Left colon (tissue), 2 donors: ENCODE measurements around the gene SERPINB3. TPM values are rescaled to one million over a fixed set of nuclear protein-coding genes. Genes with fewer than 3 reads are reported as not detected.
"Not testable (repeated sequence)": the region's sequence is repeated elsewhere in the genome, so short reads cannot be mapped to it uniquely, and the experiment has no call there.

Experiments used
- ATAC-seq: fragments of 200-7000 bp; cut with Tn5 transposase; one replicate; pipeline ENCODE4 v1.9.1; 2020; ENCODE audit warnings: mild to moderate bottlenecking, moderate library complexity
- DNase-seq, 2 donors: peaks; one replicate each; pipeline ENCODE4 v3.0.0-alpha.2; 2020
- intact Hi-C, 2 donors: fragments of 100-400 bp; cut with DNase I in 1 of 2; cut with micrococcal nuclease in 1 of 2; formaldehyde crosslinking; loops; one replicate each; pipeline versions ENCODE4 v1.11.2 to v1.14.0; 2022; cut with DNase I, micrococcal nuclease
- total RNA-seq, 2 donors: library from RNA; stranded (reverse); fragmentation: NEBNext Ultra II Directional; extraction: Animal tissue kit (Norgen Biotek cat#: 25700); gene quantifications; one replicate each; pipeline ENCODE4 v1.2.1, GENCODE V29; 2021
- donor health status: DM: no; HTN: no; CAD: no.
- donor health status: DM: yes; HTN: yes; CAD: no.

Gene SERPINB3
- total RNA-seq, 2 donors from 2014 or later = not detected

DNA sequence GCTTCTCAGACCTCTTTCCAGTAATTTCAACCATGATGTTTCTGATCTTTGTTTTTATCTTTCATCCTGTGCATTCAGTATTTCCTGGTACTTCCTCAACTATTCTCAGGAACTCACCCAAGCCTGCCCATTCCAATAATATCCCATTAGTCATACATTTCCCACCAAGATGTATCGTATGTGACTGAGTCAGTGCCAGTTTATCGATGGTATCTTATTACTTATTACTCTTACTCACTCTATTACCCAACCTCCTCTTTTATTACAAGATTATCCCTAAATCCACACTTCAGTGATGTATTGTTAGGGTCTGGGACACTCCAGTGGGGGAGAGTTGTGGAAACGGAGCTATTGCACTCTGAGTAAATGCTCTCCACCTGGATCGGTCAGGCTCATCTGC is 2.8 kb downstream of the SERPINB3 start:
- intact Hi-C loops, ATAC-seq, DNase-seq: not testable (repeated sequence)

DNA sequence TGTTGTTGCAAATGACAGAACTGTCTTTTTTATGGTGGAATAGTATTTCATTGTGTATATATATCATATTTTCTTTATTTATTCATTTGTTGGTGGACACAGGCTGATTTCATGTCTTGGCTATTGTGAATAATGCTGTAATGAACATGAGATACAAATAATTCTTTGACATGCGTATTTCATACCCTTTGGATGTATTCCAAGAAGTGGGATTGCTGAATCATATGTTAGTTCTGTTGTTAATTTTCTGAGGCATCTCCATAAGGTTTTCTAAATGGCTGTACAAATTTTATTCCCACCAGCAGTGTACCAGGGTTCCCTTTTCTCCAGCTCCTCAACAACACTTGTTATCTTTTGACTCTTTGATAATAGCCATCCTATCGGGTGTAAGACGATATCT is 11.4 kb downstream of the SERPINB3 start:
- ATAC-seq, intact Hi-C loops, DNase-seq: not testable (repeated sequence)

DNA sequence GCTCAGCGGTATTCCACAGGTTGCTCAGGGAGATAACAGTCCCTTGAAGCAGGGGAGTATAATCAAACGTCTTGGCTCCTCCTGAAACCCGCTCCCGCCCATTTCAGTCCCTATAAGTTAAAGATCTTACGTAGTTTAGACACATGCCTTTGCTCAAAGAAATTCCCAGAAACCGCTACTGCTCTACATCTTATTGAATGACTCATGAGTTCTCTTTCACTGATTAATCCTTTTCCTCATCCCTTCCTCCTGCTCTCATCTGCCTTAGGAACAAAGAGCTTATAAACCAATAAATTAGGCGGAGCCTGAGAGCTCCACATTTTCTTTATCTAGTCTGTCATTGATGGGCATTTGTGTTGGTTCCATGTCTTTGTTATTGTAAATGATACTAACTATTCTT is 13.5 kb downstream of the SERPINB3 start:
- DNase-seq = no peak
- intact Hi-C loops = no loop called here
- ATAC-seq = no peak

DNA sequence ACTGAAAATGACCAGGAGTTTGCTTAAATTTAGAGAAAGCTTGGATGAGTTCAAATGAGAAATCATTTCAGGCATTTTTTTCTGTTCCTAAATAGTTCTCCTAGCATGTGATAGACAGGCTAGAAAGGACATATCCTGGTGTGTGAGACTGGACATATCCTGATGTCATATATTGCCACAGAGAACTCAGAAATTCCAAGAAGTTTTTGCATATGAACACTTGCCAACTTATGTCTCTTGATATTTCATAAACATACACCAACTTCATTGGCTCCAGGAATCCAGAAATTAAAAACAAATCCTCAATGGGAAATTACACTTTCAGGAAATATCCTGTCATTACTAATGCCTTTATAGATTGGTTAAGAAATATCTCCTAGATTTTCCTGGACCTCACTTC is 14.8 kb downstream of the SERPINB3 start:
- DNase-seq = no peak
- ATAC-seq = no peak
- intact Hi-C loops = no loop called here

DNA sequence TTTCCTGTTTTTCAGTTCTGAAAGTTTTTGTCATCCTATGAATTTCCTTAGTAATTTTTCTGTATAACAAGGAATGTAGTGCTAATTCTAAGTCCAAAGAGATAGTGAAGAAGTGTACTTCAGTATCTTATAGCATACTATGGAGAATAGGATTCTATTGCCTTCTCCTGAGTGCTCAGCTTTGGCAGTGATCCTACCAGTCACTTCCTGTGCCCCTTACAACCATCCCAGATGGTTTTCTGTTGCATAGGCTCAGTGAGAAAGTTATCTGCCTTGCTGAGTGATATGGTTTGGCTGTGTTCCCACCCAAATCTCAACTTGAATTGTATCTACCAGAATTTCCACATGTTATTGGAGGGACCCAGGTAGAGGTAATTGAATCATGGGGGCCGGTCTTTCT is 17.0 kb downstream of the SERPINB3 start:
- ATAC-seq, DNase-seq, intact Hi-C loops: not testable (repeated sequence)

DNA sequence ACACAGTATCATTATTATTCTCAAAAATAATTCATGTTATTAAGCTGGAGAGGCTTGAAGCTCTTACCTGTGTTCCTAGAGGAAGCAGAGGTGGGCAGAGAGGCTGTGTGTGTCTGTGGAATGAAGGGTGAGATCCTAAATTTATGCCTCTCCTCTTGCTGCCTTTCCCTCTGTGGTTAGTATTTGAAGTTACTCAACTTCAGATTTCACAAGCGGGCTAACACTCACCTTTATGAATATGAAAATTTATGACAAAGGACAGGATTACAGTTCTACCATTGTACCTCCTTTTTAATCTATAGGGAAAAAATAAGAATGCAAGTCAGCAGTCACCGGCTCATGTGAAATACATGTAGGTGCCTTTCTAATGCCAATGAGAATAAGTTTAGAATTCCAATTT is 17.6 kb downstream of the SERPINB3 start, which contains the start of gene SERPINB4:
Gene SERPINB4 (minus strand): TSS at position 115 of the 400 bp plus-strand sequence. CDS start 679 bp downstream, outside the sequence.
- intact Hi-C loops, ATAC-seq, DNase-seq: not testable (repeated sequence)

DNA sequence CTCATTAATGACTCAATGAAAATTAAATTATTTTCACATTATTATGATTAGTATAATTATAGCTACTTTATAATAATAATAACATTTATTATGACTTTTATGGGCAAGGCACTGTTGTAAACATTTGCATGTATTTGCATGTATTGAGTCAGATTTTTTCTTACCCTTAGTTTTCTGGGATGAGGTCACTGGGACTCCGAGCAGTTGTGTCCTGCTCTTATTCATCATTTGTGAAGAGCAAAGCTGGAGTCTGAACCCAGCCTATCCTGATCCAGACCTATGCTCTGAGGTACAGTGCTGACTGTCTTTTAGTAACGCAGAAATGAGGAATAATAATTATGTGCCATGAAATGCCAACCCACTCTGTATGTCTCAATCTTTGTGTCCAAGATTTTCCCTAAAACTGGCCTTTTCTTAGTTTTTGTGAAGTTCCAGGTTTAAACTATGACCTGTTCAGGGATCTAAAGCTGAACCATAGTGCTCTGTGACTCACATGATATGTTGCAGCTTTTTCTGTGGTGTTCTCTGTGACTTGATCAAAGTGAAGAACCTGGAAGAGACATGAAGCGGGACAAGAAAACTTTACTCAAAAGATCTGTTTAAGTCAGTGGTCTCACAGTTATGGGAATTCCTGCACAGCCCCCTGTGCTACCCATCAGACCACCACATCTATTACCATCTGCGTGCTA is 18.9 kb downstream of the SERPINB3 start:
- ATAC-seq, intact Hi-C loops, DNase-seq: not testable (repeated sequence)

DNA sequence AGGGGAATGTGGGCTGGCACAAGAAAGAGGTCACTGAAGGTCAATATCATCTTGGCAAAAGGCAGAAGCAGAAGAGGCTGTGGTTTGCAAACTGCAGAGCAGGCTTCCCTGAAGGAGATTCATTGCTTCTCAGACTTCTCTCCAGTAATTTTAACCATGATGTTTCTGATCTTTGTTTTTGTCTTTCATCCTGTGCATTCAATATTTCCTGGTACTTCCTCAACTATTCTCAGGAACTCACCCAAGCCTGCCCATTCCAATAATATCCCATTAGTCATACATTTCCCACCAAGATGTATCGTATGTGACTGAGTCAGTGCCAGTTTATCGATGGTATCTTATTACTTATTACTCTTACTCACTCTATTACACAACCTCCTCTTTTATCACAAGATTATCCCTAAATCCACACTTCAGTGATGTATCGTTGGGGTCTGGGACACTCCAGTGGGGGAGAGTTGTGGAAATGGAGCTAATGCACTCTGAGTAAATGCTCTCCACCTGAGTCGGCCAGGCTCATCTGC is 20.5 kb downstream of the SERPINB3 start:
- ATAC-seq, intact Hi-C loops, DNase-seq: not testable (repeated sequence)

DNA sequence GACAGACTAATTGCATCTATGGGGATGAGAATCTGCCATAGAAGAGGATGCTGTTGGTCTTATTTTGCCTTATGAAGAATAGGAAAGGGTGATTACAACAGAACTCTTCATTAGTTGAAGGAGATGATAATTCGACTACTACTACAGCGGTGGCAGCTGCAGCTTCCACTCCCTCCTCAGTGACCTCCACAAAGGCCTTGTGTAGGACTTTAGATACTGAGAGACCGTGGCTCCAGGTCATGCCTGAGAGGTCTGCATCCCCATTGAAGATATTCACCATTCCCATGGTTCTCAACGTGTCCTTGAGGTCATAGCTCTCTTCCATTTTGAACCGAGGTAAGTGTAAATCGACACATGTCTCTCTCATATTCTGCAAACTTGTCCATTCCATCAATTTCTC is 24.0 kb downstream of the SERPINB3 start:
- intact Hi-C loops = no loop called here
- no peak for ATAC-seq
- no peak for DNase-seq

DNA sequence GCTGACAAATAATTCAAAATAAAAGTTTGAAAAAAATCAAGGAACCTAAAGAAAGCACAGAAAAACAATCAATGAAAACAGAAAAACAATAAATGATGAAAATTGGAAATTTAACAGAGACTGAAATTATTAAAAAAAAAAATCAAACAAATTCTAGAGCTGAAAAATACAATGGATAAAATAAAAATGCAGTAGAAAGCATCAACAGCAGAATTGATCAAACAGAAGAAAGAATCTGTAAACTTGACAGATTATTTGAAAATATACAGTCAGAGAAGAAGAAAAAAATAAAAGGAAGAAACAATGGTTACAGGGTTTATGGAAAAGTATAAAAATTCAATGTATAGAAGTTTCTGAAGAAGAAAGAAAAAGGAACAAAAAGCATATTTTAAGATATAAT is 33.9 kb downstream of the SERPINB3 start:
- no peak for DNase-seq
- ATAC-seq = no peak
- intact Hi-C loops = no loop called here

DNA sequence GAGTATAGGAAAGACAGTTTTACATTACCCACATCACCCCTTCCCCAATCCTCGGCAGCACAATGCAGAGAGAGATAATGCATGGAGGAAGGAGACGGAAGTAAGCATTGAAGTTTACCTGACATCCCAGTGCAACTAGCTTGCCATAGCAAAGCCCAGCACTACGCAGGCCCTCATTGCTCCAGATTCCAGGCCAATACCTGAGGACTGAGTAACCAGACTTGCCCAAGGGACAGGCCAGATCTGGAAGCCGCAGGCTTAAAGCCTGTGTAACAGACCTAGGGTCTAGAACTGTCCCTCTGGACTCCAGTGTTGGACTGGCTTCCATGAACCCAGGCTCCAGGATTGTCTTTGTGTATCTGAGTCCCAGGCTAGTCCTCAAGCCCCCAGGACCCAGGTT is 35.3 kb downstream of the SERPINB3 start:
- DNase-seq (no peak), ATAC-seq (no peak)
- intact Hi-C loops = no loop called here

DNA sequence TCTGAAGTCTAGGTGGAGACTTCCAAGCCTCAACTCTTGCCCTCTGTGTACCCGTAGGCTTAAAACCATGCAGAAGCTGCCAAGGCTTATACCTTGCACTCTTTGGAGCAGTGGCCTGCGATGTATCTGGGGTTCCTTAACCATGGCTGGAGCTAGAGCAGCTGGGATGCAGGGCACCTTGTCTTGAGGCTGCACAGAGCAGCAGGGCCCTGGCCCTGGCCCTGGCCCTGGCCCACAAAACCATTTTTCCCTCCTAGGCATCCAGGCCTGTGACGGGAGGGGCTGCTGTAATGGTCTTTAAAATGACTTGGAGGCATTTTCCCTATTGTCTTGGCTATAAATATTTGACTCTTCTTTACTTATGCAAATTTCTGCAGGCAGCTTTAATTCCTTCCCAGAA is 36.8 kb downstream of the SERPINB3 start:
- intact Hi-C loops = no loop called here
- ATAC-seq (no peak), DNase-seq (no peak)

DNA sequence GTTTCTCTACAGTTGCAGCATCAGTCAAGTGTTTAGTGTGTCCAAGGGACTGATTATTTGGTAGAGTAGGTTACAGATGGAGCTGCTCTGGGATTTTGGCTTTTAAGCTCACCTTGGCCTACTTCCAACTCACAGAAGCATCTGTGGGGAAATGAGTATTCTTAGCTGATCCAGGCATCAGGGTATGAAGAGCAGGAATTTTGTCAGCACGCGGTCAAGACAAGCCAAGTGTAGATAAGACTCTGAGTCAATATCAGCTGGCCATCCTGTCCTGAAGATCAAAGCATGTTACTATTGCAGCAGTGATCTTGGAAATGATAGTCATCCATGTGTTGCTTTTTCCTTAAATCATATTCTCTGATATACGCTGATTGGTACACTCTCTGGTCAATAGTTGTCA is 42.0 kb downstream of the SERPINB3 start:
- ATAC-seq (no peak), DNase-seq (no peak)
- intact Hi-C loops = no loop called here

DNA sequence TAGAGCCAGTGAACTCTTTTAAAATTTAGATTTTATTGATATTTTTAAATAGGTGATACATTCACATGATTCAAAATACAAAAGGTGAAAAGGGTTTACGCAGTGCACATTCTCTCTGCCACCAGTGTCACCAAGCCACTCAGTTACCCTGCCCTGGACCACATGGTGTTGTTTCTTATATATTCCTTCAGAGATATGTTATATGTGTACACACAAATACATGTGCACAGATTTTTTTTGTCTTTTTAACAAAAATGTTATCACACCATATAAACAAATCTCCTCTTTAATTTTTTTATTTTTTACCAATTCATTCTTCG is 43.8 kb downstream of the SERPINB3 start:
- DNase-seq (no peak), ATAC-seq (no peak)
- intact Hi-C loops = no loop called here

DNA sequence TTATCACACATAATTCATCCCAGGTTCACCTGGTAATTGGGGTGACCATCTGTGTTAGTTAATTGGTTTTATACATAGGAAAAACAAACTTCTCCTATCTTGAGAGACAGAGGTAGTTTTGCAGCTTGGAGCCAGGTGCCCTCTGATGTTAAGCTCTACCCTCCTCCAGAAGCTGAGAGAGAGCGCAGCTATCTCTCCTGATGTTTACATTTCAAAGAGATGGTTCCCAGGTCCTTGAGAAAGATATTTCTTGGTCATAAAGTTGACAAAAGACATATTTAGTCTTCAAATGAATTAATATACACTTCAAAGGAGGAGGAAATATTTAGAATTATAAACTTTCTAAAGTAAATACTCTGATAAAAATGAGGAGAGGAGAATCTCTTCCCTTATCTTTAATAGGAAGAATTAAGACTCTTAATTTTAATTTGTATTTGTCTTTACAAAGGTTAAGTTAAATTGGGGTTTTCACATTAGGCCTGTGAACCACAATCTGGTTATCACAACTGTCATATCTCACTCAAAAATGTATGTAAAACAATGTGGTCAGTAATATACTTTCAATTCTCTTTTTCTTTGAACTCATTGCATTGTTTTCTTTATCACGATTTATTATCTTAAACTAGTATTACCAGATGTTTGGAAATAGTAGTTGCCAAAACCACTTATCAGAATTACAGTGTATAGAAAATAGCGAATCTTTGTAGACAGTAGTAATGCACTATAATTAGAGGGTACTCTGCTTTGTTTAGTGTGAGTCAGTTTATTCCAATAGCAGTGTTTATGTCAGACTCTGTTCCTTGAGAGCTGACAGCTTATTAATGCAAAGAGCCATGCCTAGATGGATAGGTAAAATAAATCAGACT is 44.4 kb downstream of the SERPINB3 start:
- intact Hi-C loops = no loop called here
- DNase-seq (no peak), ATAC-seq (no peak)

DNA sequence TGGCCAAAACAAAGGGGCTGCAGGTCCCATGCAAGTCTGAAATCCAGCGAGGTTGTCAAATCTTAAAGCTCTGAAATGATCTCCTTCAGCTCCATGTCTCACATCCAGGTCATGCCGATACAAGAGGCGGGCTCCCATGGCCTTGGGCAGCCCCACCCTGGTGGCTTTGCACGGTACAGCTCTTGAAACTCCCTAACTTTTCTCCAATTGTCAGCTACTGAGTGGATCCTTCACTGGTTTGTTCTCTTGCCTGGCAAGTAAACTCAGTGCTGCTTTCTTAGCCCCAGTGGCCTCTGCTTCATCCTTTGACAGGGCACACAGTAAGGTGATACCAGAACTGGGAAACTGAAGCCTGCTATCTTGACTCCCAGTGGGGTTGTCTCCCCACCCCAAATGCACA is 48.3 kb downstream of the SERPINB3 start:
- intact Hi-C loops = no loop called here
- DNase-seq = no peak
- no peak for ATAC-seq

DNA sequence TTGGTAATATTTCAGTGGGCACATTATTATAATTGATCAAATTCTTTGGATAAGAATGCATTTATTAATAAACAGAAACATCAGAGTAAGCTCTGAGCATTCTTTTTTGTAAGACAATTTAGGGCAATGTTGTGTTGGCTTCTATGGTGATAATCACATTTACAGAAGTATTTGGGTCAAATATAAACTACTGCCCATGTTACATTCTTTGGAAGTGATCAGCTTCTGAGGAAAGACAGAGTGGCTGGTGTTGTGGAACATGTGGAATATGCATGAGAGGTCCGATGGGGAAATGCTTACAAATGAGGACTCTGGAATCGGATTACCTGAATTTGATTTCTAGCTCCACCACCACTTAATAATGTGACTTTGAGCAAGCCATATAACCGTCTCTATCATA is 55.2 kb downstream of the SERPINB3 start:
- intact Hi-C loops = no loop called here
- ATAC-seq = no peak

More for the DNA sequence above, 55.2 kb downstream of the SERPINB3 start:
- no peak for DNase-seq
